Measurements from ENCODE around the gene DHX9. TPM values are rescaled to one million over a fixed set of nuclear protein-coding genes. Genes with fewer than 3 reads are reported as not detected.

The DHX9 gene
- total and polyA plus RNA-seq, 9 of the 15 experiments (the other 6 are each of a cell fraction or from before 2014, with no cell fraction given) = 100 to 409 (median 294) TPM

DNA sequence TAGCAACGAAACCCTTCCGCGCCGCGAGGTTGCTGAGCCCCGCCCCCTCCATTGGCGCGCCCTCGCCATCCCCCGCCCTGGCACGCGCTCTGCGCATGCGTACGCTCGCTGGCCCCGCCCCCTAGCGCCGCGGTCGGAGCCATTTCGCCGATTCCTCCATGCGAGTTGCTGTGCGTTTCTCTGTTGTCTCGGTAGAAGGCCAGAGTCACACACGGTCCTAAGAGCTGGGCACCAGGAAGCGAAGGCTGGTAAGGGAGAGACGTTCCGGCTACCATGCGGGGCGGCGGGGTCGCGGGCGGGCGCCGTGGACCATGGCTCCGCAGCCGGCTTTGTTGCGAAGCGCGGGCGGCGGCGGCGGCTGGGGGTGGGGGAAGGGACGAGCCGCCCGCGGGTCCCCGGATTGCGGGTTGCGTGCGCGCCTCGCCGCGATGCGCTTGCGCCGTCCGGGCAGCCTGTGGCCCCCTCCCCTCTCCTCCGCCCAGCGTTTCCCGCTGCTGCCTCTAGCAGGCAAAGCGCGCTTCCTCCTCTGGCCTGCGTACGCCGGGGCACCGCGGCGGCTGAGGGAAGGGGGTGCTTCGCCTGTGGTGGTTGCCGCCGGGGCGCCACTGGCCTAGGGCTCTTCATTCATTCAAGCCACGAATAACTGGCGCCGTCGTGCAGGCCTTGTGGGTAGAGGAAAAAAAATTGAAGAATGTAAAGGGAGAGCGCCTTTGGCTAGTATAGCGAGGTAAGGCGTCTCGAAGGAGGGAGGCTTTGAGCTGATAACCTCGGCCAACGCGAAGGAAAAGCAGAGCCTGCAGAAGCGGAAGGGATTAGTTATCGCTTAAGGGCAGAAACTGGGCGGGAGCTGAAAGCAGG lies at the start of gene DHX9 (continued):
- TF ChIP-seq STAT6 (CRISPR knock-in tag; IDR thresholded peaks at IDR 0.05) (peak; percentile 98), ADNP (tag; IDR thresholded peaks at IDR 0.05) (no peak), E2F6 (IDR thresholded peaks at IDR 0.05; ENCODE audit: borderline replicate concordance in 1 of 2, extremely low read depth in 1 of 2, insufficient read depth in 1 of 2, insufficient read length in 1 of 2, low read depth in 1 of 2, low read length in 1 of 2, poor library complexity in 1 of 2, severe bottlenecking in 1 of 2) (peak; percentile 52 to 92), L3MBTL2 (IDR thresholded peaks at IDR 0.05) (peak; percentile 98), HDGF (IDR thresholded peaks at IDR 0.05) (no peak), ZNF311 (CRISPR knock-in tag; IDR thresholded peaks at IDR 0.05) (peak; percentile 53; the same call in 1 of the 2 replicates), CC2D1A (IDR thresholded peaks at IDR 0.05) (peak; percentile 77; the same call in 1 of the 2 replicates), ZBTB33 (CRISPR knock-in tag; IDR thresholded peaks at IDR 0.05) (peak; percentile 21; the same call in 1 of the 2 replicates)
- TF ChIP-seq, protein P1, sequence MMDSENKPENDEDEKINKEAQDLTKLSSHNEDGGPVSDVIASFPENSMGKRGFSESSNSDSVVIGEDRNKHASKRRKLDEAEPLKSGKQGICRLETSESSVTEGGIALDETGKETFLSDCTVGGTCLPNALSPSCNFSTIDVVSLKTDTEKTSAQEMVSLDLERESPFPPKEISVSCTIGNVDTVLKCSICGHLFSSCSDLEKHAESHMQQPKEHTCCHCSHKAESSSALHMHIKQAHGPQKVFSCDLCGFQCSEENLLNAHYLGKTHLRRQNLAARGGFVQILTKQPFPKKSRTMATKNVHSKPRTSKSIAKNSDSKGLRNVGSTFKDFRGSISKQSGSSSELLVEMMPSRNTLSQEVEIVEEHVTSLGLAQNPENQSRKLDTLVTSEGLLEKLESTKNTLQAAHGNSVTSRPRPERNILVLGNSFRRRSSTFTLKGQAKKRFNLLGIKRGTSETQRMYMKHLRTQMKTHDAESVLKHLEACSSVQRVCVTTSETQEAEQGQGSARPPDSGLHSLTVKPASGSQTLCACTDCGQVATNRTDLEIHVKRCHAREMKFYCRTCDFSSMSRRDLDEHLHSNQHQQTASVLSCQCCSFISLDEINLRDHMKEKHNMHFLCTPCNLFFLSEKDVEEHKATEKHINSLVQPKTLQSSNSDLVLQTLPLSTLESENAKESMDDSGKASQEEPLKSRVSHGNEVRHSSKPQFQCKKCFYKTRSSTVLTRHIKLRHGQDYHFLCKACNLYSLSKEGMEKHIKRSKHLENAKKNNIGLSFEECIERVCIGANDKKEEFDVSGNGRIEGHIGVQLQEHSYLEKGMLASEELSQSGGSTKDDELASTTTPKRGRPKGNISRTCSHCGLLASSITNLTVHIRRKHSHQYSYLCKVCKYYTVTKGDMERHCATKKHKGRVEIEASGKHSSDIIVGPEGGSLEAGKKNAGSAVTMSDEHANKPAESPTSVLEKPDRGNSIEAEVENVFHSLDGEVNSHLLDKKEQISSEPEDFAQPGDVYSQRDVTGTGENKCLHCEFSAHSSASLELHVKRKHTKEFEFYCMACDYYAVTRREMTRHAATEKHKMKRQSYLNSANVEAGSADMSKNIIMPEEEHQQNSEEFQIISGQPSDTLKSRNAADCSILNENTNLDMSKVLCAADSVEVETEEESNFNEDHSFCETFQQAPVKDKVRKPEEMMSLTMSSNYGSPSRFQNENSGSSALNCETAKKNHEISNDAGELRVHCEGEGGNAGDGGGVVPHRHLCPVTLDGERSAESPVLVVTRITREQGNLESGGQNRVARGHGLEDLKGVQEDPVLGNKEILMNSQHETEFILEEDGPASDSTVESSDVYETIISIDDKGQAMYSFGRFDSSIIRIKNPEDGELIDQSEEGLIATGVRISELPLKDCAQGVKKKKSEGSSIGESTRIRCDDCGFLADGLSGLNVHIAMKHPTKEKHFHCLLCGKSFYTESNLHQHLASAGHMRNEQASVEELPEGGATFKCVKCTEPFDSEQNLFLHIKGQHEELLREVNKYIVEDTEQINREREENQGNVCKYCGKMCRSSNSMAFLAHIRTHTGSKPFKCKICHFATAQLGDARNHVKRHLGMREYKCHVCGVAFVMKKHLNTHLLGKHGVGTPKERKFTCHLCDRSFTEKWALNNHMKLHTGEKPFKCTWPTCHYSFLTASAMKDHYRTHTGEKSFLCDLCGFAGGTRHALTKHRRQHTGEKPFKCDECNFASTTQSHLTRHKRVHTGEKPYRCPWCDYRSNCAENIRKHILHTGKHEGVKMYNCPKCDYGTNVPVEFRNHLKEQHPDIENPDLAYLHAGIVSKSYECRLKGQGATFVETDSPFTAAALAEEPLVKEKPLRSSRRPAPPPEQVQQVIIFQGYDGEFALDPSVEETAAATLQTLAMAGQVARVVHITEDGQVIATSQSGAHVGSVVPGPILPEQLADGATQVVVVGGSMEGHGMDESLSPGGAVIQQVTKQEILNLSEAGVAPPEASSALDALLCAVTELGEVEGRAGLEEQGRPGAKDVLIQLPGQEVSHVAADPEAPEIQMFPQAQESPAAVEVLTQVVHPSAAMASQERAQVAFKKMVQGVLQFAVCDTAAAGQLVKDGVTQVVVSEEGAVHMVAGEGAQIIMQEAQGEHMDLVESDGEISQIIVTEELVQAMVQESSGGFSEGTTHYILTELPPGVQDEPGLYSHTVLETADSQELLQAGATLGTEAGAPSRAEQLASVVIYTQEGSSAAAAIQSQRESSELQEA (IDR thresholded peaks at IDR 0.05; ENCODE audit: low read depth) = peak; percentile 78
- TF ChIP-seq, protein P2, sequence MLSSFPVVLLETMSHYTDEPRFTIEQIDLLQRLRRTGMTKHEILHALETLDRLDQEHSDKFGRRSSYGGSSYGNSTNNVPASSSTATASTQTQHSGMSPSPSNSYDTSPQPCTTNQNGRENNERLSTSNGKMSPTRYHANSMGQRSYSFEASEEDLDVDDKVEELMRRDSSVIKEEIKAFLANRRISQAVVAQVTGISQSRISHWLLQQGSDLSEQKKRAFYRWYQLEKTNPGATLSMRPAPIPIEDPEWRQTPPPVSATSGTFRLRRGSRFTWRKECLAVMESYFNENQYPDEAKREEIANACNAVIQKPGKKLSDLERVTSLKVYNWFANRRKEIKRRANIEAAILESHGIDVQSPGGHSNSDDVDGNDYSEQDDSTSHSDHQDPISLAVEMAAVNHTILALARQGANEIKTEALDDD (IDR thresholded peaks at IDR 0.05) = peak; percentile 87

Data from K562 (cell line).